ENCODE results near the gene IFT122. TPM values are rescaled to one million over a fixed set of nuclear protein-coding genes. Genes with fewer than 3 reads are reported as not detected.

IFT122 gene
- total RNA-seq, 1 donor from 2014 or later = 26.5 TPM

- peaks cover 4% of the 10 kb centered on the region for H3K4me1 ChIP-seq
- intact Hi-C loops (cut with DNase I) = no loop called here
- no peak overlapping the region for H3K27ac ChIP-seq
- H3K9me3 ChIP-seq = no peaks in the 10 kb centered on the region
- no peaks in the 10 kb centered on the region for H3K27me3 ChIP-seq
- no peak for DNase-seq
- H3K36me3 ChIP-seq = no peaks in the 10 kb centered on the region
- no peak for TF ChIP-seq CTCF (IDR thresholded peaks at IDR 0.05)
- no peak overlapping the region for H3K4me3 ChIP-seq
- no peak for ATAC-seq
Measured at GRCh38 chr3:129418041-129418973, 21.7 kb upstream of the IFT122 start.

- no peaks in the 10 kb centered on the region for H3K9me3 ChIP-seq
- H3K36me3 ChIP-seq = no peaks in the 10 kb centered on the region
- ATAC-seq (no peak), DNase-seq (no peak)
- TF ChIP-seq CTCF (IDR thresholded peaks at IDR 0.05) = no peak
- peaks cover 4% of the 10 kb centered on the region for H3K4me1 ChIP-seq
- intact Hi-C loops (cut with DNase I) = no loop called here
- H3K27me3 ChIP-seq = no peaks in the 10 kb centered on the region
- no peak overlapping the region for H3K4me3 ChIP-seq
- H3K27ac ChIP-seq = no peak overlapping the region
Measured at GRCh38 chr3:129419476-129419875, 20.5 kb upstream of the IFT122 start.

GRCh38 chr3:129421236-129421883 lies 18.7 kb upstream of the IFT122 start:
- H3K4me1 ChIP-seq = peaks cover 4% of the 10 kb centered on the region
- no peak for ATAC-seq

GRCh38 chr3:129421988-129422745 lies 17.9 kb upstream of the IFT122 start:
- ATAC-seq = no peak

More at GRCh38 chr3:129421236-129421883, 18.7 kb upstream of the IFT122 start:
- intact Hi-C loops (cut with DNase I) = no loop called here
- Histone ChIP-seq H3K27me3 (no peaks in the 10 kb centered on the region), H3K9me3 (no peaks in the 10 kb centered on the region), H3K36me3 (no peaks in the 10 kb centered on the region), H3K4me3 (no peak overlapping the region), H3K27ac (no peak overlapping the region)
- no peak for DNase-seq
- no peak for TF ChIP-seq CTCF (IDR thresholded peaks at IDR 0.05)

More at GRCh38 chr3:129421988-129422745, 17.9 kb upstream of the IFT122 start:
- TF ChIP-seq CTCF (IDR thresholded peaks at IDR 0.05) = no peak
- Histone ChIP-seq H3K4me1 (peaks cover under 1% of the 10 kb centered on the region), H3K9me3 (no peaks in the 10 kb centered on the region), H3K4me3 (no peak overlapping the region), H3K27me3 (no peaks in the 10 kb centered on the region), H3K36me3 (no peaks in the 10 kb centered on the region), H3K27ac (no peak overlapping the region)
- DNase-seq = no peak
- intact Hi-C loops (cut with DNase I) = no loop called here

Measured in upper lobe of right lung (tissue), 1 donor.